Measurements from ENCODE around the gene UGT1A1. TPM values are rescaled to one million over a fixed set of nuclear protein-coding genes. Genes with fewer than 3 reads are reported as not detected.

UGT1A1 gene
- total RNA-seq, 1 donor from 2014 or later, result not detected

- H3K4me3 ChIP-seq (ENCODE audit: low read depth, low read length), result no peak overlapping the region
- no peak for DNase-seq (ENCODE audit: low read depth)
- TF ChIP-seq CTCF (conservative IDR thresholded peaks at IDR 0.05; ENCODE audit: low read depth, low read length), result no peak
Measured at GRCh38 chr2:233821196-233821595, 61.1 kb downstream of the UGT1A1 start.

- TF ChIP-seq CTCF (conservative IDR thresholded peaks at IDR 0.05; ENCODE audit: low read depth, low read length), result no peak
Measured at GRCh38 chr2:233821709-233822100, 61.6 kb downstream of the UGT1A1 start.

GRCh38 chr2:233822101-233822771, 62.2 kb downstream of the UGT1A1 start:
- H3K4me3 ChIP-seq (ENCODE audit: low read depth, low read length), result no peak overlapping the region
- DNase-seq (ENCODE audit: low read depth), result no peak
- no peak for TF ChIP-seq CTCF (conservative IDR thresholded peaks at IDR 0.05; ENCODE audit: low read depth, low read length)

More at GRCh38 chr2:233821709-233822100, 61.6 kb downstream of the UGT1A1 start:
- H3K4me3 ChIP-seq (ENCODE audit: low read depth, low read length), result no peak overlapping the region
- no peak for DNase-seq (ENCODE audit: low read depth)

Other genes with a start within 250 kb of the UGT1A1 start
- gene USP40, start 193.5 kb upstream of the UGT1A1 start, total RNA-seq, result 19.8 and 33.6 TPM in 2 replicates
- gene UGT1A8, start 142.6 kb upstream of the UGT1A1 start, total RNA-seq, result not detected in 2 replicates
- not detected in 2 replicates for gene UGT1A10, start 123.8 kb upstream of the UGT1A1 start, total RNA-seq
- gene UGT1A9, start 88.4 kb upstream of the UGT1A1 start, total RNA-seq, result not detected in 2 replicates
- 0.14 TPM in 1 of 2 replicates, not detected in the other for gene UGT1A7, start 78.4 kb upstream of the UGT1A1 start, total RNA-seq
- gene UGT1A6, start 67.4 kb upstream of the UGT1A1 start, total RNA-seq, result 0.52 and 5.1 TPM in 2 replicates
- not detected in 2 replicates for gene UGT1A5, start 47.4 kb upstream of the UGT1A1 start, total RNA-seq
- gene UGT1A4, start 41.5 kb upstream of the UGT1A1 start, total RNA-seq, result 0.07 TPM in 1 of 2 replicates, not detected in the other
- gene UGT1A3, start 31.2 kb upstream of the UGT1A1 start, total RNA-seq, result not detected in 2 replicates
- not detected in 2 replicates for gene MROH2A, start 18.1 kb downstream of the UGT1A1 start, total RNA-seq
- 56.9 and 64.9 TPM in 2 replicates for gene HJURP, start 94.3 kb downstream of the UGT1A1 start, total RNA-seq
- 0.87 and 4.1 TPM in 2 replicates for gene TRPM8, start 157.1 kb downstream of the UGT1A1 start, total RNA-seq

Data from epithelial cell of proximal tubule (primary cell).